HepG2 (cell line): ENCODE results near the gene ATXN8OS. TPM values are rescaled to one million over a fixed set of nuclear protein-coding genes. Genes with fewer than 3 reads are reported as not detected.

Experiments used
- ATAC-seq: fragments of 200-7000 bp; cut with Tn5 transposase; 3 replicates; pipeline ENCODE4 v1.9.1; 2020; ENCODE audit warnings: mild to moderate bottlenecking, moderate library complexity
- BruUV-seq: library from RNA; stranded (reverse); fragments of 400-500 nt; replicated peaks from 2 replicates; lab custom pipeline; 2021; lab: Mats Ljungman, UMichigan
- CTCF ChIA-PET: fragments of 300-600 bp; formaldehyde crosslinking; extraction: SDS; loops from one replicate; lab custom pipeline; 2021; ENCODE audit warnings: low total read pairs, inconsistent platforms, low intra/inter-chr PET ratio; lab: Yijun Ruan, JAX
- POLR2A ChIA-PET: fragments of 350-600 bp; sonication (Branson Sonifier 250); formaldehyde crosslinking; loops from one replicate; lab custom pipeline; 2020; ENCODE audit warnings: antibody characterized with exemption, inconsistent platforms; lab: Yijun Ruan, JAX
- DNase-seq: peaks from one replicate; pipeline ENCODE4 v3.0.0-alpha.2; 2015; ENCODE audit warnings: low spot score
- FAIRE-seq: peaks from 3 replicates; lab custom pipeline; 2011; peaks lifted over from hg19 to GRCh38; lab: Jason Lieb, UNC
- H2AFZ ChIP-seq: one replicate; pipeline ENCODE4 v1.6.1; 2011; ENCODE audit warnings: low read length, inconsistent platforms
- H3K27ac ChIP-seq: fragments of 300-600 bp; 3 replicates; pipeline ENCODE4 v1.8.0; 2011; ENCODE audit warnings: mixed run types, mild to moderate bottlenecking, mixed read lengths, low read length, inconsistent platforms; ENCODE audit not compliant: insufficient read depth; ENCODE audit errors: extremely low read length
- H3K27me3 ChIP-seq, 2 experiments: fragments of 200-600 bp in 1 of 2; 2 replicates in 1 of 2; 3 replicates in 1 of 2; pipeline versions ENCODE4 v1.6.0 to v1.8.0; 2011; ENCODE audit warnings: low read length in 2 of 2, mild to moderate bottlenecking in 2 of 2, moderate library complexity in 2 of 2, inconsistent platforms in 1 of 2; ENCODE audit not compliant: insufficient read depth in 2 of 2, control insufficient read depth in 1 of 2
- H3K36me3 ChIP-seq, 2 experiments: fragments of 200-600 bp in 1 of 2; replicated peaks in 1 of 2; 2 replicates in 1 of 2; 3 replicates in 1 of 2; pipeline versions ENCODE4 v1.5.1 to v1.8.0; 2011; ENCODE audit warnings: low read length in 2 of 2, inconsistent platforms in 1 of 2; ENCODE audit not compliant: insufficient read depth in 2 of 2, control insufficient read depth in 1 of 2
- H3K4me1 ChIP-seq: 2 replicates; pipeline ENCODE4 v1.5.1; 2012; ENCODE audit warnings: low read length, inconsistent platforms; ENCODE audit not compliant: insufficient read depth
- H3K4me2 ChIP-seq: 2 replicates; pipeline ENCODE4 v1.6.0; 2011; ENCODE audit warnings: low read depth, low read length, inconsistent platforms
- H3K4me3 ChIP-seq, 3 experiments: fragments of 200-600 bp in 1 of 3; sonication (generic), shearing (Covaris generic) in 1 of 3; replicated peaks in 1 of 3; 2 replicates each; pipeline ENCODE4 v1.5.1; 2011 to 2016; ENCODE audit warnings: low read length in 3 of 3, inconsistent platforms in 2 of 3, low read depth in 2 of 3, mild to moderate bottlenecking in 2 of 3, control low read depth in 1 of 3, mixed read lengths in 1 of 3; ENCODE audit not compliant: insufficient read depth in 1 of 3
- H3K79me2 ChIP-seq: one replicate; pipeline ENCODE4 v1.6.1; 2011; ENCODE audit warnings: low read length, inconsistent platforms; ENCODE audit not compliant: insufficient read depth
- H3K9ac ChIP-seq: 2 replicates; pipeline ENCODE4 v1.6.0; 2011; ENCODE audit warnings: mild to moderate bottlenecking, low read depth, low read length, inconsistent platforms; ENCODE audit not compliant: insufficient read depth
- H3K9me3 ChIP-seq: 2 replicates; pipeline ENCODE4 v1.5.1; 2012; ENCODE audit warnings: mild to moderate bottlenecking, low read length
- H4K20me1 ChIP-seq: 2 replicates; pipeline ENCODE4 v1.6.0; 2011; ENCODE audit warnings: inconsistent platforms, mild to moderate bottlenecking, low read length, moderate library complexity; ENCODE audit not compliant: insufficient read depth
- KDM2A ChIP-seq: sonication (generic); formaldehyde crosslinking; IDR thresholded peaks from 2 replicates; pipeline ENCODE4 v1.4.0; 2020; ENCODE audit warnings: low read depth, missing genetic modification reagents, borderline replicate concordance
- KLF15 ChIP-seq: sonication (generic); formaldehyde crosslinking; IDR thresholded peaks from 2 replicates; pipeline ENCODE4 v1.8.1; 2023; ENCODE audit warnings: borderline replicate concordance, mild to moderate bottlenecking, inconsistent platforms, missing genetic modification reagents, mixed read lengths
- MAF1 ChIP-seq: sonication (generic); formaldehyde crosslinking; IDR thresholded peaks from 2 replicates; pipeline ENCODE4 v1.5.0; 2020; ENCODE audit warnings: missing genetic modification reagents, borderline replicate concordance
- NONO ChIP-seq, 2 experiments: fragments of 450-650 bp in 1 of 2; sonication (generic) in 1 of 2; formaldehyde crosslinking in 1 of 2; IDR thresholded peaks in 1 of 2; conservative IDR thresholded peaks in 1 of 2; 2 replicates each; pipeline versions ENCODE4 v1.6.1 to v1.8.0; 2017 to 2022; ENCODE audit warnings: mild to moderate bottlenecking in 1 of 2, missing genetic modification reagents in 1 of 2, moderate library complexity in 1 of 2
- POLR2G ChIP-seq: fragments of 200-400 bp; formaldehyde crosslinking; IDR thresholded peaks from 2 replicates; pipeline ENCODE4 v1.6.1; 2018; ENCODE audit warnings: mild to moderate bottlenecking, low read depth, low read length, moderate library complexity
- SETDB1 ChIP-seq: sonication (generic); formaldehyde crosslinking; IDR thresholded peaks from 2 replicates; pipeline ENCODE4 v1.5.1; 2020; ENCODE audit warnings: missing genetic modification reagents, mild to moderate bottlenecking, borderline replicate concordance
- SMAD3 ChIP-seq: sonication (generic); formaldehyde crosslinking; IDR thresholded peaks from 2 replicates; pipeline ENCODE4 v1.4.0; 2020; ENCODE audit warnings: missing genetic modification reagents
- SPEN ChIP-seq: sonication (generic); formaldehyde crosslinking; IDR thresholded peaks from 2 replicates; pipeline ENCODE4 v1.5.1; 2020; ENCODE audit warnings: low read depth, mild to moderate bottlenecking, missing genetic modification reagents
- TMF1 ChIP-seq: sonication (generic); formaldehyde crosslinking; IDR thresholded peaks from 2 replicates; pipeline ENCODE4 v1.8.1; 2022; ENCODE audit warnings: low read depth, missing genetic modification reagents
- TSC22D2 ChIP-seq: sonication (generic); formaldehyde crosslinking; IDR thresholded peaks from 2 replicates; pipeline ENCODE4 v1.5.1; 2020; ENCODE audit warnings: missing genetic modification reagents, mild to moderate bottlenecking, borderline replicate concordance
- ZNF138 ChIP-seq: sonication (generic); formaldehyde crosslinking; IDR thresholded peaks from 2 replicates; pipeline ENCODE4 v1.5.0; 2020; ENCODE audit warnings: mild to moderate bottlenecking, low read depth, missing genetic modification reagents
- ZNF20 ChIP-seq: sonication (generic); formaldehyde crosslinking; IDR thresholded peaks from 2 replicates; pipeline ENCODE4 v1.4.0; 2020; ENCODE audit warnings: mild to moderate bottlenecking, moderate library complexity, missing genetic modification reagents
- ZNF225 ChIP-seq: sonication (generic); formaldehyde crosslinking; IDR thresholded peaks from 2 replicates; pipeline ENCODE4 v1.4.0; 2020; ENCODE audit warnings: mild to moderate bottlenecking, missing genetic modification reagents
- ZNF33B ChIP-seq: sonication (generic); formaldehyde crosslinking; IDR thresholded peaks from 2 replicates; pipeline ENCODE4 v1.5.1; 2020; ENCODE audit warnings: mild to moderate bottlenecking, missing genetic modification reagents
- ZNF782 ChIP-seq: sonication (generic); formaldehyde crosslinking; IDR thresholded peaks from 2 replicates; pipeline ENCODE4 v1.4.0; 2020; ENCODE audit warnings: missing genetic modification reagents, mild to moderate bottlenecking, borderline replicate concordance
- WGBS: methylation state at CpG from one replicate; pipeline ENCODE4 v1.1.6; 2017; ENCODE audit warnings: low lambda C conversion rate; 5-methylcytosine and 5-hydroxymethylcytosine counted together
- in situ Hi-C: cut with HindIII; loops from 2 replicates; pipeline ENCODE4 v1.10.0; 2017; ENCODE audit warnings: low pct_unique_long_range_greater_than_20kb; ENCODE audit not compliant: extremely low pct_ligation_motif_present
- intact Hi-C: fragments of 100-400 bp; cut with micrococcal nuclease; formaldehyde crosslinking; loops from one replicate; pipeline ENCODE4 v1.10.0; 2022; ENCODE audit not compliant: unreplicated experiment
- polyA plus RNA-seq, 8 experiments: library from polyadenylated mRNA; depleted of rRNA in 3 of 8; stranded (reverse) in 7 of 8; unstranded in 1 of 8; fragments of >200 nt; fragmentation: Illumina TruSeq in 4 of 8; extraction: Trizol in 4 of 8; gene quantifications; 2 replicates each; pipeline versions ENCODE4 v1.2.1 to v1.2.3, GENCODE V29; 2011 to 2016; ENCODE audit warnings: low read depth in 4 of 8, missing spikeins in 1 of 8, mixed read lengths in 1 of 8; ENCODE audit not compliant: insufficient read depth in 1 of 8
- total RNA-seq, 5 experiments: library from RNA; depleted of rRNA; stranded (reverse); fragments of >200 nt; fragmentation: Illumina TruSeq; extraction: Trizol; gene quantifications; 2 replicates each; pipeline ENCODE4 v1.2.3, GENCODE V29; 2016; ENCODE audit warnings: low read depth in 1 of 5
- TF ChIP-seq, protein P1 (sequence below): sonication (generic); formaldehyde crosslinking; IDR thresholded peaks from 2 replicates; pipeline ENCODE4 v1.5.1; 2020; ENCODE audit warnings: missing genetic modification reagents, mild to moderate bottlenecking, borderline replicate concordance
- TF ChIP-seq, protein P2 (sequence below): sonication (generic); formaldehyde crosslinking; IDR thresholded peaks from 2 replicates; pipeline ENCODE4 v1.4.0; 2020; ENCODE audit warnings: low read depth, missing genetic modification reagents

The ATXN8OS gene
- total and polyA plus RNA-seq, 2 of the 13 experiments (the other 11 are each of a cell fraction or from before 2014, with no cell fraction given) = not detected

DNA sequence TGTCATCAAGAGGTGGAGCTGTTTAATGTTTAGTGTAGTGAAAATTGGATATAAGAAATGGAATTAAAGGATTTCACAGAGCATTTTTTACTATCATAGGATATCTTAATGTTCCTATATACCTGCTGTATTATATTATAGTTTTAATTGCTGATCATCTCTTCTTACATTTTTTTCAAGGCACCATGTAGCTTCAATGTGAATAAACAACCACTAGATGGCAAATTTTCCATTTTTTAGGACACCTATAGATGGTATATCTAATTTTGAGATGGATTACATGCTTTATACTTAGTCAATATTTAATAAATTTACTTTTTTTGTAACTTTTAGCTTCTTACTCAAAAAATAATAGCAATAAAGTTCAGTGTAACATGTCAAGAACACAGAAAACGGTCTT, 9.0 kb upstream of the ATXN8OS start:
- H3K27me3 ChIP-seq = no peaks in the 10 kb centered on the region
- H2AFZ ChIP-seq = no peak overlapping the region
- no peak for DNase-seq
- WGBS = 3% methylated on average over 1 of the region's 1 CpG
- intact Hi-C loops = loop anchor here (1.0 kb wide), 2 partner anchors 212 to 470 kb away; no protein-coding TSS in a partner anchor
- TF ChIP-seq MAF1 (CRISPR knock-in tag) (no peak), POLR2G (no peak), ZNF20 (CRISPR knock-in tag) (no peak), KLF15 (CRISPR knock-in tag) (no peak), TMF1 (no peak), SPEN (CRISPR knock-in tag) (no peak), SMAD3 (CRISPR knock-in tag) (no peak), TSC22D2 (CRISPR knock-in tag) (no peak), KDM2A (CRISPR knock-in tag) (no peak), SETDB1 (no peak), ZNF33B (no peak), ZNF138 (CRISPR knock-in tag) (no peak), NONO (IDR thresholded peaks at IDR 0.05) (no peak), NONO (CRISPR knock-in tag; conservative IDR thresholded peaks at IDR 0.05) (no peak), ZNF225 (CRISPR knock-in tag) (no peak), ZNF782 (CRISPR knock-in tag) (no peak)
- TF ChIP-seq, protein P1, sequence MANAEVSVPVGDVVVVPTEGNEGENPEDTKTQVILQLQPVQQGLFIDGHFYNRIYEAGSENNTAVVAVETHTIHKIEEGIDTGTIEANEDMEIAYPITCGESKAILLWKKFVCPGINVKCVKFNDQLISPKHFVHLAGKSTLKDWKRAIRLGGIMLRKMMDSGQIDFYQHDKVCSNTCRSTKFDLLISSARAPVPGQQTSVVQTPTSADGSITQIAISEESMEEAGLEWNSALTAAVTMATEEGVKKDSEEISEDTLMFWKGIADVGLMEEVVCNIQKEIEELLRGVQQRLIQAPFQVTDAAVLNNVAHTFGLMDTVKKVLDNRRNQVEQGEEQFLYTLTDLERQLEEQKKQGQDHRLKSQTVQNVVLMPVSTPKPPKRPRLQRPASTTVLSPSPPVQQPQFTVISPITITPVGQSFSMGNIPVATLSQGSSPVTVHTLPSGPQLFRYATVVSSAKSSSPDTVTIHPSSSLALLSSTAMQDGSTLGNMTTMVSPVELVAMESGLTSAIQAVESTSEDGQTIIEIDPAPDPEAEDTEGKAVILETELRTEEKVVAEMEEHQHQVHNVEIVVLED = no peak
- TF ChIP-seq, protein P2, sequence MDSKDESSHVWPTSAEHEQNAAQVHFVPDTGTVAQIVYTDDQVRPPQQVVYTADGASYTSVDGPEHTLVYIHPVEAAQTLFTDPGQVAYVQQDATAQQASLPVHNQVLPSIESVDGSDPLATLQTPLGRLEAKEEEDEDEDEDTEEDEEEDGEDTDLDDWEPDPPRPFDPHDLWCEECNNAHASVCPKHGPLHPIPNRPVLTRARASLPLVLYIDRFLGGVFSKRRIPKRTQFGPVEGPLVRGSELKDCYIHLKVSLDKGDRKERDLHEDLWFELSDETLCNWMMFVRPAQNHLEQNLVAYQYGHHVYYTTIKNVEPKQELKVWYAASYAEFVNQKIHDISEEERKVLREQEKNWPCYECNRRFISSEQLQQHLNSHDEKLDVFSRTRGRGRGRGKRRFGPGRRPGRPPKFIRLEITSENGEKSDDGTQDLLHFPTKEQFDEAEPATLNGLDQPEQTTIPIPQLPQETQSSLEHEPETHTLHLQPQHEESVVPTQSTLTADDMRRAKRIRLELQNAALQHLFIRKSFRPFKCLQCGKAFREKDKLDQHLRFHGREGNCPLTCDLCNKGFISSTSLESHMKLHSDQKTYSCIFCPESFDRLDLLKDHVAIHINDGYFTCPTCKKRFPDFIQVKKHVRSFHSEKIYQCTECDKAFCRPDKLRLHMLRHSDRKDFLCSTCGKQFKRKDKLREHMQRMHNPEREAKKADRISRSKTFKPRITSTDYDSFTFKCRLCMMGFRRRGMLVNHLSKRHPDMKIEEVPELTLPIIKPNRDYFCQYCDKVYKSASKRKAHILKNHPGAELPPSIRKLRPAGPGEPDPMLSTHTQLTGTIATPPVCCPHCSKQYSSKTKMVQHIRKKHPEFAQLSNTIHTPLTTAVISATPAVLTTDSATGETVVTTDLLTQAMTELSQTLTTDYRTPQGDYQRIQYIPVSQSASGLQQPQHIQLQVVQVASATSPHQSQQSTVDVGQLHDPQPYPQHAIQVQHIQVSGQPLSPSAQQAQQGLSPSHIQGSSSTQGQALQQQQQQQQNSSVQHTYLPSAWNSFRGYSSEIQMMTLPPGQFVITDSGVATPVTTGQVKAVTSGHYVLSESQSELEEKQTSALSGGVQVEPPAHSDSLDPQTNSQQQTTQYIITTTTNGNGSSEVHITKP (CRISPR knock-in tag) = no peak
- no peak for FAIRE-seq
- in situ Hi-C loops = loop anchor here (5.0 to 25.0 kb wide), 2 partner anchors 214 to 464 kb away; no protein-coding TSS in a partner anchor
- H3K9me3 ChIP-seq = no peaks in the 10 kb centered on the region
- no TSS peak for BruUV-seq
- H3K27ac ChIP-seq = no peak overlapping the region
- H3K79me2 ChIP-seq = no peaks in the 10 kb centered on the region
- no peak overlapping the region for H3K4me2 ChIP-seq
- CTCF ChIA-PET = interaction anchor here (2.0 kb wide), 1 partner anchor 212 kb away, joined by 29 read pairs; no protein-coding TSS in a partner anchor
- peak; percentile 43; the same call in 1 of the 3 replicates for ATAC-seq
- no peak overlapping the region for H3K4me3 ChIP-seq
- H3K9ac ChIP-seq = no peak overlapping the region
- no peaks in the 10 kb centered on the region for H3K4me1 ChIP-seq
- POLR2A ChIA-PET = no interaction called here
- no peaks in the 10 kb centered on the region for H3K36me3 ChIP-seq
- H4K20me1 ChIP-seq = no peaks in the 10 kb centered on the region
